Activated CD4-positive, alpha-beta T cell treated with anti-CD3 and anti-CD28 coated beads for 24 hours (primary cell): Measurements from ENCODE around the gene SLC9B2.

Experiments
- DNase-seq, 2 donors: peaks; one replicate each; pipeline ENCODE4 v3.0.0-alpha.2; 2020; ENCODE audit warnings: low read depth in 2 of 2

SLC9B2 gene, protein sequence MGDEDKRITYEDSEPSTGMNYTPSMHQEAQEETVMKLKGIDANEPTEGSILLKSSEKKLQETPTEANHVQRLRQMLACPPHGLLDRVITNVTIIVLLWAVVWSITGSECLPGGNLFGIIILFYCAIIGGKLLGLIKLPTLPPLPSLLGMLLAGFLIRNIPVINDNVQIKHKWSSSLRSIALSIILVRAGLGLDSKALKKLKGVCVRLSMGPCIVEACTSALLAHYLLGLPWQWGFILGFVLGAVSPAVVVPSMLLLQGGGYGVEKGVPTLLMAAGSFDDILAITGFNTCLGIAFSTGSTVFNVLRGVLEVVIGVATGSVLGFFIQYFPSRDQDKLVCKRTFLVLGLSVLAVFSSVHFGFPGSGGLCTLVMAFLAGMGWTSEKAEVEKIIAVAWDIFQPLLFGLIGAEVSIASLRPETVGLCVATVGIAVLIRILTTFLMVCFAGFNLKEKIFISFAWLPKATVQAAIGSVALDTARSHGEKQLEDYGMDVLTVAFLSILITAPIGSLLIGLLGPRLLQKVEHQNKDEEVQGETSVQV

DNA sequence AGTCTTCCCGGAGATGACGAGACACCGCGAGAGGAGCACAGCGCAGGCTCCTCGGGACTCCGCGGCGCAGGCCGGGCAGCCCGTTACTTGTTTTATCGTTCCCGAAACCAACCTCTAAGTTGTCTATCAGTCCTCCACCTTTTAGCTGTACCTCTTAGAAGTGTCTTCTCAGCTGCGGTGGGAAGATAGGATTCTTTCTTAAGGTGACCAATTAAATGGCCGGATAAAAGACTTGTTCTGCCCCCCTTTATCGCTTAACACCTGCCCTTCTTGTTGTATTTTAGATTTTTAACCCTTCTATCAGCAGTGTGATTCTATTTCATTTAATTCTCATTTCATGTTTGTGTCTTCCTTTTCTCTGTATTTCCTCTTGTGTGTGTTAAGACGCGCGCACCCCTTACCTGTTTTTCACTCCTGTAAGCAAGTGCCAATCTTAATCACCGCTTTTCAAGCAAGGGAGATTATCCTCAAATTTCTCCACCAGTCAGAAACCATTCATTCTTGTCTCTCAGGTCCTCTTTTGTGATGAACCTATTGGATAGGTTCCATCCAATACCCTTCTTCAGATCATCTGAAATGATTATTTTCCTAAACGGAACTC, at the start of gene SLC9B2:
SLC9B2 (minus strand) TSS at position 15 of the 601 bp plus-strand sequence. CDS start 9,211 bp downstream, outside the sequence.
- peak in 1 of 2 donors; percentile 22 for DNase-seq

GRCh38 chr4:103126126-103126525, 49.6 kb upstream of the SLC9B2 start:
- DNase-seq, result no peak

GRCh38 chr4:103123114-103123513, 46.6 kb upstream of the SLC9B2 start:
- no peak for DNase-seq

GRCh38 chr4:103118166-103118565, 41.6 kb upstream of the SLC9B2 start:
- no peak for DNase-seq

DNA sequence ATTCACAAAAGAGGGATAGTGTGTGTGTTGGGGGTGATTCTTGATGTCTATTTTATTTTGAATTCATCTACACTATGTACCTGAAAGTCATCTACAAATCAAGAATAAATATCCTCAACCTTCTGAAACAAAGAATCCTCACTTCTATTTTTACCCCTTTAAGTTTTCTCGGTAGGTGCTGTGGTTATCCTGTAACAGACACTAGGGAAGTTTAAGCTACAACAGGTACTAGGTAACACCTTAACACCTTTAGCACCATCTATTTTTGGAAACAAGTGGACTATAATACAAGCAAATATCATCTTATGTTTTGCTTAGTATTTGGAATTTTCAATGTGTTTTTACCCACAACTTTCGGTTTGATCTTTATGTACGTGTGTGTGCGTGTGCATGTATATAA, 35.0 kb upstream of the SLC9B2 start:
- no peak for DNase-seq

DNA sequence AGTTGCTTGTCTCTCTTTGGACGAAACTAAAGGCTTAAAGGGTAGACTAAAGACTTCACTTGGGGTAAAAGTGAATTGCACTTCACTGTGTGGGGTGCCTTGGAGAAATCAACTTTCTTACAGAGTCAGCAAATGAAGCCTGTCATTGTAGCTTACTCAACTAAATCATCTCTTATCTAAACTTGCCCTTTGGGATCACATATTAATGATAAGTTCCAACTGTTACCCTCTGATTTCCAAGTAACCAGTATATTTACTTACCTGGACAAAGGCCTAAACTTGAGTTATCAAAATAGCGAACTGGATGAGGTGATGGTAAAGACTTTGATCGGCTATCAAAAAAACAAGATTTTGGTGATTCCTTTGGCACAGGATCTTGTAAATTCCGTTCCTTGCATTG, 32.0 kb upstream of the SLC9B2 start:
- no peak for DNase-seq

GRCh38 chr4:103105558-103106356, 29.2 kb upstream of the SLC9B2 start:
- no peak for DNase-seq

DNA sequence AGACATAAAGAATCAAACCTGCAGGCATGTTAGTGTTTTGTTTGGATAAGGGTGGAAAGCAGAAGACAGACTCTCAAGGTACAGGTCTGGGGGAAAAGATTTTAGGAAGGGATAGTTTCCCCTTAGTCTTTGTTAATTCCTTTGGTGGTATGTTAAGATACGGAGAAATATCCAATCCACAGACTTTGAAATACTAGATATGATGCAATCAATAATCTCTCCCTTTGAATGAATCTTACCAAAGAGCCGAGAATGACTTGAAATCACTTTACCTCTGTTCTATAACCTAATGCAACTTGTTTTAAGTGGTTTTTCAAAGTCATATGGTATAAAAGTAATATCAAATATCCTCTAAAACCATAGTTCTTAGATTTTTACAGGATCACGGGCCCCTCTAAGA, 28.3 kb upstream of the SLC9B2 start:
- no peak for DNase-seq

- no peak for DNase-seq
Observed at GRCh38 chr4:103100691-103101090, 24.1 kb upstream of the SLC9B2 start.

GRCh38 chr4:103099691-103100392, 23.3 kb upstream of the SLC9B2 start, which contains the start of gene BDH2:
BDH2 (minus strand) TSS chr4:103099834; CDS start chr4:103096254, 3,580 bp downstream.
- DNase-seq, result peak; percentile 6 to 23

GRCh38 chr4:103098756-103099440, 22.3 kb upstream of the SLC9B2 start:
- no peak for DNase-seq

DNA sequence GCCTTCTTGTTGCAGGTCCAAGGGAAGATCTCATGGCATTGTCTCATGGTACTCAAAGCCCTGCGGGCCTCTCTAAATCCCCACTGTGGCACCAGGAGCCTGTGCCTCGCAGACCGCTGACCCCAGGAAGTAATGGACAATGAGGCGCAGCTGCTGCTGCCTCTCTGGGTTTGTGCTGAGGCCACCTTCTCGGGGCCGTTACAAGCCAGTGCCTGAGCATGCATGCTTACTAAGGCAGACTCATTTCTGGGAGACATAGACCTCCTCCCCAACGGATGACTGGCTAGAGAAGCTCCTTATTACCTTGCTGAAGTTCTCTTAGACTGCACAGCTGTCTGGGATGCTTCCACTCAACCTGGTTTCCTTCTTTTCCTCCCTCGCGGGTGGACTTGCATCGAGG, 21.8 kb upstream of the SLC9B2 start:
- no peak for DNase-seq

GRCh38 chr4:103097112-103097511, 20.6 kb upstream of the SLC9B2 start:
- no peak for DNase-seq

GRCh38 chr4:103095080-103095479, 18.5 kb upstream of the SLC9B2 start:
- DNase-seq, result no peak

DNA sequence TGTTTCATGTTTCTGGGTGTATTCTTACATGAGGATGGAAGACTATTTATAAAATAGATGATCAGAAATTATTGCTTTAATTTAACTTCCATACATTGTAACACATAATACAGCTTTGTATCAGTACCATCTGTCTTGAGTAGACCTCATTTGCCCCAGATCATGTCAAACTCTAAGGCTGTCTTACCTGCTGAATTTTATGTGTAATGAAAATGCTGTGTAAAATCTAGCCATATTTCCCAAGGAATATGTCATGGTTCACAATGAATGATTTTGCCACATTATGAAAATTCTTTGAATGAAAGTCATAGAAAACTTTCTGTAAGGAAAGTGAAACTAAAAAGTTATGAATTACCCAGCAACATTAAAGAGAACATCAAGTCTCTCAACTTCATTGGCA, 15.7 kb upstream of the SLC9B2 start:
- no peak for DNase-seq

DNA sequence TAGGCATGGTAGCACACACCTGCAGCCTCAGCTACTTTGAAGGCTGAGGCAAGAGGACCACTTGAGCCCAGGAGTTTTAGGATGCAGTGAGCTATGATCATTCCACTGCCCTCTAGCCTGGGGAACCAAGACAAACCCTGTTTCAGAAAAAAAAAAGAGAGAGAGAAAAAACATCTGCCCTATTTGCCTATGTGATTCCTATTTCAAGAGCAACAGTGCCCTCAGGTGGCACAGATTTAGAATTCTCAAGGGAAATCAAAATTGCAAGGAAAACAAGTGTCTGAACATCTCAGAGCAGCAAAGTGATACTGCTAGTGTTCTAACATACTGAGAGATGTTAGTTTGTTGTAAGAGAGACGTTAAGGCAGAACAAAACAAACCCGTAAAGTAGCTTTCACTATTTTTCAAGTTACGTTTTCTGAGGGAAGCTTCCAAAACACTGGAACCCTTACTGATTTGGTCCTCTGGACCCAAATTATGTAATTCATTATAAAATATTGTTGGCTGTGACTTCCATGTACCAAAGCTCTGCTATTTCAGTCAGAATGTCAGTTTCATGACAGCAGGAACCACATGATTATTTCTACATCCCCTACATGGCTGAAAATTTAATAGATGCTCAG, 15.2 kb upstream of the SLC9B2 start:
- peak; percentile 1 to 14 for DNase-seq

DNA sequence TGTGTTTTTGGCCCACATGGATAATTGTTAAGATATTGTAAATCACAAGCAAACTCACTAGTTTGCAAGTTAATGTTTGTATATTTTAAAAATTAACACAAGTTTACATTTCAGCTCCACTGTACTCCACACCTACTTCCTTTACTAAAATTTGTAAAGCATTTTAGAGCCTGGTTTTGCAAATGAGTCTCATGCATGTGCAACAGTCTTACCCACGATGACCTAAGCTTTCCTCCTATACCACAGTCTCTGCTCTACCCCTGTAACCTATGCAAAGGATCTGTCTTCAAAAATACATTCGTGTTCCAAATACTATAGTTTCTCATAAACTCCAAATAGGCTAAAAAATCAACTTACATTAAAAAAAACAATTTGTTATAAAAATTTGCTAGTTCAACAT, 12.9 kb upstream of the SLC9B2 start:
- DNase-seq, result no peak

GRCh38 chr4:103086551-103086950, 10.0 kb upstream of the SLC9B2 start:
- DNase-seq, result no peak

DNA sequence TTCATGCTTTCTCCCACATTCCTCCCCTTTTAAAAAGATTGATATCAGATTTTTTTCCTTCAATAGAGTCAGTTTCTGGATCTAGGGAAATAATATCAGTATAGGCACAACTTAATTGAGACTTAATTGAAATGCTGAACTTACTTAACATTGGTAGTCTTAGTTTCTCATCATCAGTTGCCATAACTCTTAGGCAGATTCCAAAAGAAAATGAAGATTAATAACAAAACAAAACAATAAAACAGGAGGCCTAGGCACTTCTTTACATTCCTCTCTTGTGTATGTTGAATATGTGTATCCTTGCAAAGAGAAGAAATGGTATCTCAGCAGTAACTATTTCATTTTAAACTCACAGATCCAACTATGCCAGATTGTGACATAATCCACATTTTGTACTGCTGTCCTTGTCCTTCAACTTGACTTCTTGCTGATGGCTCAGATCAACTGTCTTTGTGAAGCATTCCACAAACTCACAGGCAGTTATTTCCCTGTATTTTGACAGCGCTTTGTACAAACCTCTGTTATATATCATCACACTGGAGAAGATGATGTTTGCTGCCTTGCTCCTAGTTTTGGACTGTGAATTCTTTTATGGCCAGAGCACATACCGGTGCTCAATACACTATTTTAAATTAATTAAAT, 9.1 kb upstream of the SLC9B2 start:
- no peak for DNase-seq

DNA sequence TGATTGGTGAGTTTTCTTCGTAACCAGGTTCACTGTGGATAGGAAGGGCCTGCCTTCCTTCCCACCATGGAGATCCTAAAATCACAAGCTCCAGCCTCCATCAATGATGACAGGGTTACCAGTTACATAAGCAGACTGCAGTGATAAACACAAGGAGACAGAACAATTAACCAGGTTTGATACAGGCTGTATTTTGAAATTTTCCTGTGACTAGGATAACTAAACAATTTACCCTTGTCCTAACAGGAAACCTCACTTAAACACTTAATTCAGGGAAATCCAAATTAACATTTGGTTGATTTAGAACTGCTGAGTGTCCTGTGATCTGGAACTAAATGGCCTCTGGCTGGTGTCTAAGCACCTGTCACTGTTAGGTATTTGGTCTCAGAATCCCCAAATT, 3.1 kb upstream of the SLC9B2 start:
- no peak for DNase-seq
